Measurements from ENCODE around the gene RSPH3. TPM values are rescaled to one million over a fixed set of nuclear protein-coding genes. Genes with fewer than 3 reads are reported as not detected.

Gene RSPH3
- 3.5 and 6.6 TPM in 2 replicates for total RNA-seq

GRCh38 chr6:158999666-159000403, at the start of gene RSPH3:
Gene RSPH3 (minus strand): TSS chr6:159000202. CDS start chr6:158999550, 652 bp downstream.

GRCh38 chr6:159044899-159045727, 45.1 kb upstream of the RSPH3 start, which contains the start of gene TAGAP:
Gene TAGAP (minus strand): TSS chr6:159044991. CDS start chr6:159044146, 845 bp downstream.

Other genes starting within 250 kb of the RSPH3 start
- 98.7 and 135 TPM in 2 replicates for gene EZR, start 180.8 kb downstream of the RSPH3 start, total RNA-seq
- 0.12 TPM in 1 of 2 replicates, not detected in the other for gene TAGAP, start 44.8 kb upstream of the RSPH3 start, total RNA-seq
- under 0.01 TPM in 2 replicates for gene FNDC1, start 169.2 kb upstream of the RSPH3 start, total RNA-seq

All from uterine smooth muscle cell (primary cell).